Stimulated activated CD4-positive, alpha-beta T cell treated with anti-CD3 and anti-CD28 coated beads, Interleukin-2, amount 100 ng/mL, for 4 hours (primary cell): ENCODE results near the gene RAD17.
A peak's percentile ranks its signal among the peaks of the same experiment; 100 is the strongest.
"Not testable (repeated sequence)": the region's sequence is repeated elsewhere in the genome, so short reads cannot be mapped to it uniquely, and the experiment has no call there.

Experiments used
- DNase-seq: peaks from one replicate; pipeline ENCODE4 v3.0.0-alpha.2; 2020; ENCODE audit warnings: low read depth

Gene RAD17, protein sequence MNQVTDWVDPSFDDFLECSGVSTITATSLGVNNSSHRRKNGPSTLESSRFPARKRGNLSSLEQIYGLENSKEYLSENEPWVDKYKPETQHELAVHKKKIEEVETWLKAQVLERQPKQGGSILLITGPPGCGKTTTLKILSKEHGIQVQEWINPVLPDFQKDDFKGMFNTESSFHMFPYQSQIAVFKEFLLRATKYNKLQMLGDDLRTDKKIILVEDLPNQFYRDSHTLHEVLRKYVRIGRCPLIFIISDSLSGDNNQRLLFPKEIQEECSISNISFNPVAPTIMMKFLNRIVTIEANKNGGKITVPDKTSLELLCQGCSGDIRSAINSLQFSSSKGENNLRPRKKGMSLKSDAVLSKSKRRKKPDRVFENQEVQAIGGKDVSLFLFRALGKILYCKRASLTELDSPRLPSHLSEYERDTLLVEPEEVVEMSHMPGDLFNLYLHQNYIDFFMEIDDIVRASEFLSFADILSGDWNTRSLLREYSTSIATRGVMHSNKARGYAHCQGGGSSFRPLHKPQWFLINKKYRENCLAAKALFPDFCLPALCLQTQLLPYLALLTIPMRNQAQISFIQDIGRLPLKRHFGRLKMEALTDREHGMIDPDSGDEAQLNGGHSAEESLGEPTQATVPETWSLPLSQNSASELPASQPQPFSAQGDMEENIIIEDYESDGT

DNA sequence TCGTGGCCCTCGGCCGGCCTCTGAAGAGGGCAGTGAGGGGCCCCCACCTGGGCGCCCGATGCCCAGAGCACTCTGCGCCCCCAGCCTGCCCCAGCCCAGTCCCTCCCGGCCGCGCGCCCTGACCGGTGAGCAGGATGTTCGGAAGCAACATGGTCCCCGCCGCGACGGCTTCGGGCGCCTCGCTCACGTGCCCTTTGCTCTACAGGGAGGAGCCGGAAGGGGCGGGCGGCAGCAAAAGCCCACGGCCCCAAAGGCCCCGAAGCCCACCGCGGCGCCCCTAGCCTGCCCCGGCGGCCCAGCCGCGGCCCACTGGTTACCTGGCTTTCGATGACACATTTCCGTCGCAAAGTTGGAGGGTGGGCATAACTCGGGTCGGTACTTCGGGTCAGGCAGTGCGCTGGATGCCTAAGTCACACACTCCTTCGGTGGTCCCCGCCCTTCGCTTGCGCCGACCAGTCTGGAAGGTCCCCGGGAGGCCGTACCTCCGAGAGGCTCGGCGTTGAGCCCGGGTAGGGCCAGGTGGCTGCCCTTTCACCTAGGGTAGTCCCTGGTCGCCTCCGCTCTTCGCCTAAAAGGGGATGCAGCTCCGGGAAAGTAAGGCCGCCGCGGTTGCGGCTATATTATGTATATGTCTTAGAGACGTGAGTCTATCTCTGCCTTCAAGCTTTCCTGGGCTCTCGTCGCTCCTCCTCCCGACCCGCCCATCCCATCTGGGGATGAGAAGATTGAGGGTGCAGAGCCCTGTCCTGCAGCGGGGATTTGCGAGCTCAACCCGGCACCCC, at the start of gene RAD17, which contains the start of the genes AK6 and TAF9:
Gene RAD17, plus strand, starts transcription at position 479 of the 782 bp plus-strand sequence. CDS start 2,391 bp downstream, outside the sequence.
Gene AK6, minus strand, starts transcription at position 181 of the 782 bp plus-strand sequence. Its CDS starts 30 bp downstream, at position 151.
Gene TAF9, minus strand, starts transcription at position 181 of the 782 bp plus-strand sequence. CDS start 3,783 bp downstream, outside the sequence.
- peak; percentile 84 for DNase-seq

DNA sequence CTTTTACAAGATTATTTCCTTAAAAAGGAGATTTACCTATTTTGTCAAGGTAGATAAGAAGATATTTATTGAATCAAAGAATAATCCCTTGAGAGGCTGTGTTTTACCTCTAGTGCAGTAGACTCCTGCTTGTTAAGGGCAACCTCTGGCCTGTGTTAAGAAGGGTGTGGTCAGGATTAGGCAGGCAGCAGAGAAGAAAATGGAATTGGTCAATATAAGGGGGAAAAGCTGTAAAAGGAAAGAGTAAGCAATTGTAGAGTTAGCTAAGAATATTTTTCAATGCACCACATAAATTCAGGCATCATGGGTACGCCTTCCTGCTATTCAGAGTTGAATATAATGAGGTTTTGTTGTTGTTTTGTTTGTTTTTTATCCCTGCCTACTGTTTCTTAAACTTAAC, 43.3 kb upstream of the RAD17 start:
- no peak for DNase-seq

DNA sequence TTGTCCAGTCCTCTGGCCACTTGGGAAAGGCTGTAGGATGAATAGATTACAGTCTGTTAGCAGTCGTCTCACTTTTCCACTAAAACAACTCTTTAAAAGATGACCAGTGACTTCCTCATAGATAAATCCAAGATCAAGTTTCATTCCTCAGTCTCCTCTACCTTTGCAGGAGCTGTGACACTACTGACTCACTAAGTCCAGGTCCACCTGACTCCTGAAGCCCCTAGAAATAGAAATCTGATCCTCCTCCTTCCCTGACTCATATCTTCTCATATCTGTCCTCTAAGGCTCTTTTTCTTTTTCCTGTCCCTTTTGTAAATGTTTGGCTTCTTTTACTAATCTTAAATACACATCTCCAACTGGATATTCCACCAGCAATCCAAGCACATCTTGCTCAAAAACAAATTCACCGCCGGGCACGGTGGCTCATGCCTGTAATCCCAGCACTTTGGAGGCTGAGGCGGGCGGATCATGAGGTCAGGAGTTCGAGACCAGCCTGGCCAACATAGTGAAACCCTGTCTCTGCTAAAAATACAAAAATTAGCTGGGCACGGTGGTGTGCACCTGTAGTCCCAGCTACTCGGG, 39.6 kb upstream of the RAD17 start:
- no peak for DNase-seq

DNA sequence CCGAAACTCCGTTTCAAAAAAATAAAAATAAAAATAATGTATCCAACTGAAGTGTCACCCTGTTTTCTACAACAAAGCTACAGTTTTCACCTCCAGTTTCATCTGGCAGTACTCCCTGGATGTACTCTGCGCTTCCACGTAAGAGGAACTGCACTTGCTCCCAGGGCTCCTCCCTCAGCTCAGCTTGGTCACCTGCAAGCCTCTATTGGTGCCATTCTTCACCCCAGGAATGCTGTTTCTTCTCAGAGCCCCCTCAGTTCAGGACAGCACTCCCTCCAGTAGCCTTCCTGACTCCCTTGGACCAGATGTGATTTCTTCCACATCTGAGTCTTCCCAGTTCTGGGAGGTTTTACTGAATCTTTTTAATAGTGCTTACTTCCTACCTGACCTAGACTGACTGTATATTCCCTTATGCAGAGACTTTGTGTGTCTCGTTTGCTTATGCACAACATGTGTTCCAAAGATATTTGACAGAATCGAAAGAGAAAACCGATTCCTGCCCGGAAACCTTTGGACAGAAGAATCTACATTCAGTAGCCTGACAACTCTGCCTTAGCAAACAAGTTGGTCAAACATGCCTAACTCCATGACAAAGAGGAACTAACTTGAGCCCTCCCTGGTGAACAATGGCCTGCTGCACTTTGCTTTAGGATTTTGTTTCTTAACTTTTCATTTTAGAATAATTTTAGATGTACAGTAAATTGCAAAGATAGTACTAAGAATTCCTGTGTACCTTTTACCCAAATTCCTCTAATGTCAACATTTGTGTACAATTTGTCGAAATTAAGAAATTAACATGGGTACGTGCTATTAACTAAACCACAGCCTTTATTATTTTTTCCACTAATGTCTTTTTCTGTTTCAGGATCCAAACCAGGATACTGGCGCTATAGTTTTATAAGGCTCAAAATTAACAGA, 37.8 kb upstream of the RAD17 start:
- no peak for DNase-seq

DNA sequence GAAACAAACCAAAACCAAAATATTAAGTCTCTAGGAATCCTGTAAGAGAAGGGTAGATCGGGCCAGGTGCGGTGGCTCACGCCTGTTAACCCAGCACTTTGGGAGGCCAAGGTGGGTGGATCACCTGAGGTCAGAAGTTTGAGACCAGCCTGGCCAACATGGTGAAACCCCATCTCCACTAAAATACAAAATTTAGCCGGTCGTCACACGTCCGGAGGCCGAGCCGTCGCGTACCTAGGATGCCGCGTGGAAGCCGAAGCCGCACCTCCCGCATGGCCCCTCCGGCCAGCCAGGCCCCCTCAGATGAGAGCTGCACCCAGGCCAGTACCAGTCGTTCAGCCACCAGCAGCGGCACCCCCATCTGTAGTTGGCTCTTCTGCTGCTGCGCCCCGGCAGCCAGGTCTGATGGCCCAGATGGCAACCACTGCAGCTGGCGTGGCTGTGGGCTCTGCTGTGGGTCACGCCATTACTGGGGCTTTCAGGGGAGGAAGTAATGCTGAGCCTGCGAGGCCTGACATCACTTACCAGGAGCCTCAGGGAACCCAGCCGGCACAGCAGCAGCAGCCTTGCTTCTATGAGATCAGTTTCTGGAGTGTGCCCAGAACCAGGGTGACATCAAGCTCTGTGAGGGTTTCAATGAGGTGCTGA, 35.8 kb upstream of the RAD17 start:
- DNase-seq: not testable (repeated sequence)

DNA sequence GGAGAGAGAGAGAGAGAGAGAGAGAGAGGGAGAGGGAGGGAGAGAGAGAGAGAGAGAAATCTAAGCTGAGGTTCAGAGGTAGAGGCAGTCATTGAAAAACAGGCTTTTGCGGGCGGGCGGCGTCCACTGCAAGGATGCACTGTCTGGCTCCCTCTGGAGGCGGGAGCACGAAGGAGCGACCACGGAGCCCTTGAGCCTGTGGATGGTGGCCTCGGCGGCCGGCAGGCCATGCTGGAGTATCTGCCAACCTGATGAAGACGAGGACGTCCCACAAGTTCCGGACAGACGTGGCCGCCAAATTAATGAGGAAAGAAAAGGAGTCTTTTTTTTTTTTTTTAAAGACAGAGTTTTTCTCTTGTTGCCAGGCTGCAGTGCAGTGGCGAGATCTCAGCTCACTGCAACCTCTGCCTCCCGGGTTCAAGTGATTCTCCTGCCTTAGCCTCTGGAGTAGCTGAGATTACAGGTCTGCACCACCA, 34.8 kb upstream of the RAD17 start:
- peak; percentile 51 for DNase-seq

DNA sequence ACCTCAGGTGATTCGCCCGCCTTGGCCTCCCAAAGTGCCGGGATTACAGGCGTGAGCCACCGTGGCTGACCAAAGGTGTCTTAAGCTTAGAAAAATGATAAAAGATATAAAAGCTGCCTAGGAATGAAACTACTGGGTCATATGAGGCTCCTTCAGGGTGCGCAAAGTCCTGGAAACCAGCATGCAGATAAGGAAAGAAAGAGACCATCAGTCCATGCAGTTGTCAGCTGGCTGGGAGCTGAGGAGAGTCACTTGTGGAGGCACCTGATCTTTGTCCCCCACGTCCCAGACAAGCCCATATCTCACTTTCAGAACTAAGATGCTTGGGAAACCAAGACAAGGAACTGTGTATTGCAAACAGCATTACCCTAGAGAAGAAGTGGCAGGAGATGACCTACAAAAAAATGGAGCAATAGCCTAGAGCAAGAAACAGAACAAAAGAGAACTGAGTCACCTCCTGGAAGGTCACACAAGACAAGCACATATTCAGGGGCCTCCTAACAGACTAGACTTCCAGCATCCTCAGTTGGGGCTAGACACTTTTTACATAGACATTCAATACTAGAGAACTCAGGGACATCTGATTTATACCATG, 34.2 kb upstream of the RAD17 start:
- no peak for DNase-seq

DNA sequence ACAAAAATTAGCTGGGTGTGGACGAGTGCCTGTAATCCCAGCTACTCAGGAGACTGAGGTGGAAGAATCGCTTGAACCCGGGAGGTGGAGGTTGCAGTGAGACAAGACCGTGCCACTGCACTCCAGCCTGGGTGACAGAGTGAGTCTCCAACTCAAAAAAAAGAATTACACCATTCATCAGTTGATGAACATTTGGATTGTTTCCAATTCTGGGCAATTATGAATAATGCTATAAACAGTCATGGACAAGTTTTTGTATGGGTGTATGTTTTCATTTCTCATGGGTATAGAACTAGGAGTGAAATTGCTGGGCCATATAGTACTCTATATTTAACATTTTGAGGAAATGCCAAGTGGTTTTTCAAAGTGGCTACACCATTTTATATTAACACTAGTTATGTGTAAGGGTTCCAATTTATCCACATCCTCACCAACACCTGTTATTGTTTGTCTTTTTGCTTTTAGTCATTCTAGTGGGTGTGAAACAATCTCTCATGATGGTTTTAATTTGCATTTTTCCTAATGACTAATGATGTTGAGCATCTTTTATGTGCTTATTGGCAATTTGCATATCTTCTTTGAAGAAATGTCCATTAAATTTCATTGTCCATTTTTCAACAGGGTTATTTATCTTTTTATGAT, 28.0 kb upstream of the RAD17 start:
- no peak for DNase-seq

DNA sequence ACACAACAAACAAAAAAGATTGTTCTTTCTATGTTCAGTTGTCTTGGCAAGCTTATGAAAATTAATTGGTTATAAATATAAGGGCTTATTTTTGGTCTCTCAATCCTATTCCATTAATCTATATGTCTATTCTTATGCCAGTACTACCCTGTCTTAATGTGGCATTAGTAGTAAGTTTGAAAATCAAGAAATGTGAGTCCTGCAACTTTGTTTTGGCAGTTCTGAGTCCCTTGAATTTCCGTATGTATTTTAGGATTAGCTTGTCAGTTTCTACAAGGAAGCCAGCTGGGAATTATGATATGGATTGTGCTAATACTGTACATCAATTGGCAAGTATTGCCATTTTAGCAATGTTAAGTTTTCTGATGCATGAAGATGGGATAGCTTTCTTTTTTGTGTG, 26.5 kb upstream of the RAD17 start:
- no peak for DNase-seq

DNA sequence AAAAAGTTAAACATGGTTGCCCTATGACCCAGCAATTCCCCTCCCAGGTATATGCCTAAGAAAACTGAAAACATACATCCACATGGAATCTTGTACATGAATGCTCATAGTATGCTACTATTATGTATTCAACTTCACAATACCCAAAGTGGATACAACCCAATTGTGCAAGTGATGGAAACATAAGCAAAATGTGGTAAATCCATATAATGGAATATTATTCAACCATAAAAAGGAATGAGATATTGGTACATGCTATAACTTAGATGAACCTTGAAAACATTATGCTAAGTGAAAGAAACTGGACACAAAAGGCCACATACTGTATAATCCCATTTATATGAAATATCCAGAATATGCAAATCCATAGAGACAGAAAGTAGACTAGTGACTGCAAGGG, 19.0 kb upstream of the RAD17 start:
- DNase-seq: no peak

DNA sequence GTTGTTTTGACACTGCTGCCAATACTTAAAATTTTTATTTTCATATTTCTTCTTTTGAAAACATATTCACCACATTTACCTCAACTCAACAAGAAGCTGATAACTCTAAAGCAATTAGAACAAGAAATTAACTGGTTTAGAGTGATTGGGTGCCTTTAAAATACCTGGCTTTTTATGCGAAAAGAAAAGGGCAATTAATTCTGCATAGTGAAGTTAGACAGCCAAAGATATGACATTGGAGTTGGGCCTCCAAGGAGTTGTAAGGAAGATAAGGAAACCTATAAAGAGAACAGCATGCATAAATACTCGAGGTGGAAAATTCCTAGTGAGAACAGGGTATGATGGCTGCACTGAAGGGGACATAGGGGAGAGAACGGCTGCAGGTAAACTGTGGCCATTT, 9.9 kb upstream of the RAD17 start:
- DNase-seq: no peak

DNA sequence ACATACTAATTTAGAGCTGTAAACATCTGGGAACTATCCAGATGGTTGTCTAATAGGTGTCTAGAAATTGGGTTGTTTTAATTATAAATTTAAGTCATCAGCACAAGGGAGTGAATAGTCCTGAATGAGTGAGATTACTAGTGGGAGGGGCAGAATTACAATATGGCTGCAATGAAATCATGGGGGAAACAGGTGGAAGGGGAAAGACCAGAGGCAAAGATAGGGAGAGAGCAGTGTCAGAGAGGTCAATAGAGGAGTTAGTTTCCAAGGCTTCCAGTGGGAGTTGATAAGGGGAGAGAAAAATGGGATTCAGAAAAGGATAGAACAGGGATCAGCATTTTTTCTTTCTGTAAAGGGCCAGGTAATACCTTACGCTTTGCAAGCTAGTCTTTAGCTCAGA, 9.2 kb upstream of the RAD17 start:
- no peak for DNase-seq

DNA sequence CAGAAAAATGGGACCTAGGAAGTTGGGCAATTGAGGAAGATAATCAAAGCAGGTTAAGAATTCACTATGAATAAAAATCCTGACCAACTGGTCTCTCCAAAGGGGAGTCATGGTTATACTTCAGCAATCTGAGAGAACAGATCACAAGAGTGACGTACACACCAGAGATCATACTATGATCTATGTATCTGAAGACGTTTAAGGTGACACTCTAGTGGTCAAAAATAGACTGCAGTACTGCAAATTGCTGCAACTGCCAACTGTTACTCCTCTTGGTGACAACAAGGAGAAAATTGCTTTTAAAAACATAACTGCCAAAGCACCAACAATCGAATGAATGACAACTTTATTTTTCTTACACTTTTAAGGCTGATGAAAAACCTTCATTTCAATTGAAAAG, 5.2 kb upstream of the RAD17 start:
- DNase-seq: no peak

DNA sequence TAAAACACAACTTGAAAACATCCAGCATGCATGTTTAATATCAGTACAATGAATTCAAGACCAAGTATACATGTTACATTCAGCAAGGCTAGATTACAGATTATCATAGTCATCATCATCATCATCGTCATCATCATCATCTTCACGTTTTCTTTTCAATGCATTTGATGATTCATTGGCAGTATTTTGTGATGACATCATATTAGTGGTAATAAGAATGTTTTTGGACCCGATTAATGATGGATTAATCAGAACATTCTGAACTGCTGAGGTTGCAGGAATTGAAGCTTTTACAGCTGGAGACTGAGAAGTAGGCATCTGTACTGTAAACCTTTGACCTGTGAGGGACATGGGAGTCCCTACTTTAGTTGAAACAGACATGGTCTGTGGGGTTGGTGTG, 4.8 kb upstream of the RAD17 start:
- DNase-seq: no peak

DNA sequence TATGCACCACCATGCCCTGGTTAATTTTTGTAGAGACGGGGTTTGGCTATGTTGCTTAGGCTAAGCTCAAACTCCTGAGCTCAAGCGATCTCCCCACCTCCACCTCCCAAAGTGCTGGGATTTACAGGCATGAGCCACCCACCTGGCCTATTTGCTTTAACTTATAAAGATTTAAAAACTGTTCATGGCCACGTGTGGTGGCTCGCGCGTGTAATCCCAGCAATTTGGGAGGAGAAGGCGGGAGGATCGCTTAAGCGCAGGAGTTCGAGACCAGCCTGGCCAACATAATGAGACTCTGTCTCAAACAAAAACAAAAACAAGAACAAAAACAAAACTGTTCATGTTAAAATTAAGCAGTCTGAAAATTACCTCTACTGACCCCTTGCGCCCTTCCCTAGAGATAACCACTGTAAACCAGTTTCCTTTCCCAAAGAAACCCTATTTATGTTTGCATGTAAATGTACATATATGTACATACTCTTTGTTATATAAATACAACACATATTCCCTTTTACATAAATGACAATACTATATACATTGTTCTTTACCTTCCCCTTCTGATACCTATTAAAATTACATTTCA, 1.8 kb upstream of the RAD17 start:
- no peak for DNase-seq

DNA sequence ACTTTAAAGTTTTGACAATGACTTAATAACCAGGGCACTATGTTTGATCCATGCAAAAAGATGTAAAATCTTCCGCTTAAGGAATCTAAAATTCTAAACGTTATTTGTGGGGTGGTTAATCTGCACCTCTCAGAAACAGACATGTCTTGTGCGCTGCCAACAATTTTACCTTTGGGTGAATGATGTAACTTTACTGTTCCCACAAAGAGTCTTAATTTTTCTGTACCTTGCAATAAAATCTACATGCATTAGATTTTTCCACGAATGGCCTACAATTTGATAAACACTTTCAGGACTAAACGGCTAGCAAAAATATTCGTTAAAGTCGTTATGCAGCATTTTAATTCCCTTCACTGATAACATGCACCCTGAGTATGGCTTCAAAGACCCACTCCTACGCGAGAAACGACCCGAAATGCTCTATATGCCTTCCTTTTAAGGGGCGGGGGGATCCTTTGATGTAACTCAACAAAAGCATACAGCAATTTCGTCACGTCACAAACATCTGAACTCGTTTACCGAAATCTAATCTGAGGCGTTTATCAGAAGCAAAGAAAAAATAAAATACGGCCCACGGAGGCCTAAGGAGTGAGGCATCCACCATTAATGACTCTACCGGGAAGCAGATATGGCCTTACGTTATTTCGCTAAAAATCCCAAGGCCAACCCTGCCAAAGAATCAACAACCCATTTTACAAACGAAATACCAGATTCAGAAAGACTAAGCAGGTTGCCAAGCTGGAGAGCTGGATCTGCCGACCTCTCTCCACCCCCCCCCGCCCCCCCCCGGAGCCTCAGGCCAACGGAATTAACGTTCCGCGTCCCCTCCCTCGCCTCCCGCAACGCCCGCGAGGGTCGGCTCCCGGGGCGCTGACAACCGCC, 919 bp upstream of the RAD17 start:
- DNase-seq: peak; percentile 41

DNA sequence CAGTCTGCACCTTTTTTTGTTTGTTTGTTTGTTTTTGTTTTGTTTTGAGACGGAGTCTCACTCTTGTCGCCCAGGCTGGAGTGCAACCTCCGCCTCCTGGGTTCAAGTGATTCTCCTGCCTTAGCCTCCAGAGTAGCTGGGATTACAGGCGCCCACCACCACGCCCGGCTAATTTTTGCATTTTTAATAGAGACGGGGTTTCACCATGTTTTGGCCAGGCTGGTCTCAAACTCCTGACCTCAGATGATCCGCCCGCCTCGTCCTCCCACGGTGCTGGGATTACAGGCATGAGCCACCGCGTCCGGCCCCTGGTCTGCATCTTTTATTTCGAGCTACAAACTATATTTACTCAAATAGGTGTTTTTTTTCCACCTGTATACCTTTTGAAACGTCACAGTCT, 717 bp downstream of the RAD17 start:
- not testable (repeated sequence) for DNase-seq

DNA sequence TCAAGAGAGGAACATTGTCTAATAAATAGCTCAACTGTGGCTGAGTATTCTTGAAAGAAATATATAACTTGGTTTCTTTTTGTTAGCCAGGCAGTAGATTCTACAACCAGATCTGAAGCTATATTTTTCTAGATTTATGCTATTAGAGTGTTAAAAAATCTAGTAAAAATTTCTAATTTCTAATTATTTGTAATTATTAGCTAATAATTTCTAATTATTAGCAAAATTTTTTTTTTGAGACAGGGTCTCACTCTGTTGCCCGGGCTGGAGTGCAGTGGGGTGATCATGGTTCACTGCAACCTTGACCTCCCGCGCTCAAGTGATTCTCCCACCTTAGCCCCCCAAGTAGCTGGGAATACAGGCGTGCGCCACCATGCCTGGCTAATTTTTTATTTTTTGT, 2.8 kb downstream of the RAD17 start:
- no peak for DNase-seq
